Endothelial cell of umbilical vein (primary cell): ENCODE results near the gene EIF5A2. TPM values are rescaled to one million over a fixed set of nuclear protein-coding genes. Genes with fewer than 3 reads are reported as not detected.

Source experiments
- BruUV-seq: library from RNA; stranded (reverse); fragments of 400-500 nt; replicated peaks from 2 replicates; lab custom pipeline; 2021; lab: Mats Ljungman, UMichigan
- CTCF ChIA-PET: fragments of 300-600, 350-600 bp; sonication (Branson Sonifier 250); formaldehyde crosslinking; loops from one replicate; lab custom pipeline; 2021; ENCODE audit warnings: antibody characterized with exemption, inconsistent platforms; lab: Charles Lee
- POLR2A ChIA-PET: fragments of 300-600, 350-600 bp; sonication (Branson Sonifier 250); formaldehyde crosslinking; loops from one replicate; lab custom pipeline; 2021; ENCODE audit warnings: antibody characterized with exemption, inconsistent platforms; lab: Charles Lee
- DNase-seq: peaks from one replicate; pipeline ENCODE4 v3.0.0-alpha.2; 2011; ENCODE audit warnings: low read depth, low spot score
- FAIRE-seq: peaks from 2 replicates; lab custom pipeline; 2011; peaks lifted over from hg19 to GRCh38; lab: Jason Lieb, UNC
- H2AFZ ChIP-seq: 2 replicates; pipeline ENCODE4 v1.6.0; 2012; ENCODE audit warnings: low read depth, low read length, control low read depth, inconsistent platforms
- H3K27ac ChIP-seq: 2 replicates; pipeline ENCODE4 v1.5.1; 2011; ENCODE audit warnings: low read depth, mild to moderate bottlenecking, control low read depth, low read length, moderate library complexity; ENCODE audit not compliant: insufficient read depth
- H3K27me3 ChIP-seq, 2 experiments: 2 replicates each; pipeline versions ENCODE4 v1.6.0 to v1.6.1; 2011; ENCODE audit warnings: low read length in 2 of 2, mixed read lengths in 1 of 2; ENCODE audit not compliant: control insufficient read depth in 2 of 2, insufficient read depth in 2 of 2
- H3K36me3 ChIP-seq, 2 experiments: 2 replicates in 1 of 2; 3 replicates in 1 of 2; pipeline ENCODE4 v1.5.1; 2011; ENCODE audit warnings: low read length in 2 of 2, mild to moderate bottlenecking in 1 of 2, moderate library complexity in 1 of 2; ENCODE audit not compliant: control insufficient read depth in 2 of 2, insufficient read depth in 2 of 2; ENCODE audit errors: extremely low read depth in 1 of 2
- H3K4me1 ChIP-seq: 3 replicates; pipeline ENCODE4 v1.5.1; 2011; ENCODE audit warnings: mild to moderate bottlenecking, low read length; ENCODE audit not compliant: control insufficient read depth, insufficient read depth; ENCODE audit errors: extremely low read depth
- H3K4me2 ChIP-seq: 2 replicates; pipeline ENCODE4 v1.6.1; 2011; ENCODE audit warnings: low read length, control low read depth, mixed read lengths; ENCODE audit not compliant: insufficient read depth
- H3K4me3 ChIP-seq, 3 experiments: fragments of 200-600 bp in 1 of 3; sonication (generic), shearing (Covaris generic) in 1 of 3; replicated peaks in 1 of 3; 2 replicates each; pipeline ENCODE4 v1.5.1; 2011 to 2016; ENCODE audit warnings: control low read depth in 3 of 3, low read length in 3 of 3, mild to moderate bottlenecking in 2 of 3, inconsistent platforms in 1 of 3, low read depth in 1 of 3, moderate library complexity in 1 of 3; ENCODE audit not compliant: insufficient read depth in 1 of 3
- H3K79me2 ChIP-seq: 2 replicates; pipeline ENCODE4 v1.6.0; 2012; ENCODE audit warnings: low read length, inconsistent platforms; ENCODE audit not compliant: control insufficient read depth, insufficient read depth
- H3K9ac ChIP-seq: replicated peaks from 2 replicates; pipeline ENCODE3; 2011; ENCODE audit warnings: low read length, control low read depth; ENCODE audit not compliant: insufficient read depth; ENCODE audit errors: extremely low read depth
- H3K9me1 ChIP-seq: replicated peaks from 3 replicates; pipeline ENCODE4 v1.6.0; 2011; ENCODE audit warnings: mild to moderate bottlenecking, low read length; ENCODE audit not compliant: control insufficient read depth, insufficient read depth; ENCODE audit errors: extremely low read depth
- H3K9me3 ChIP-seq: replicated peaks from 2 replicates; pipeline ENCODE4 v1.5.1; 2012; ENCODE audit warnings: low read length, inconsistent platforms; ENCODE audit not compliant: control insufficient read depth, insufficient read depth
- H4K20me1 ChIP-seq: replicated peaks from 2 replicates; pipeline ENCODE3; 2011; ENCODE audit warnings: mild to moderate bottlenecking, low read length; ENCODE audit not compliant: control insufficient read depth, insufficient read depth; ENCODE audit errors: extremely low read depth
- CTCF ChIP-seq, 2 donors: IDR thresholded peaks; 1 replicate in 1 of 2; 2 replicates in 1 of 2; pipeline ENCODE4 v1.5.1; 2011; ENCODE audit warnings: low read length in 2 of 2, mild to moderate bottlenecking in 2 of 2, moderate library complexity in 2 of 2, control low read depth in 1 of 2, inconsistent platforms in 1 of 2, low read depth in 1 of 2; ENCODE audit not compliant: insufficient read depth in 1 of 2; ENCODE audit errors: extremely low read depth in 1 of 2
- EZH2 ChIP-seq: IDR thresholded peaks from 2 replicates; pipeline ENCODE4 v1.6.1; 2012; ENCODE audit warnings: borderline replicate concordance, low read depth, mild to moderate bottlenecking, moderate library complexity, low read length, inconsistent platforms; ENCODE audit not compliant: severe bottlenecking
- FOS ChIP-seq: IDR thresholded peaks from 2 replicates; pipeline ENCODE4 v1.6.1; 2011; ENCODE audit warnings: mild to moderate bottlenecking, low read length, moderate library complexity, borderline replicate concordance; ENCODE audit not compliant: insufficient read depth
- GATA2 ChIP-seq: IDR thresholded peaks from 2 replicates; pipeline ENCODE4 v1.7.0; 2011; ENCODE audit warnings: low read depth, mild to moderate bottlenecking, moderate library complexity, mixed read lengths, low read length; ENCODE audit not compliant: insufficient read length, insufficient read depth
- JUN ChIP-seq: IDR thresholded peaks from 2 replicates; pipeline ENCODE4 v1.6.1; 2011; ENCODE audit warnings: borderline replicate concordance, low read depth; ENCODE audit not compliant: insufficient read length, insufficient read depth
- MAX ChIP-seq: IDR thresholded peaks from 2 replicates; pipeline ENCODE4 v1.6.1; 2011; ENCODE audit not compliant: insufficient read depth, insufficient read length
- MYC ChIP-seq: IDR thresholded peaks from one replicate; pipeline ENCODE4 v1.6.1; 2011; ENCODE audit warnings: mild to moderate bottlenecking, low read depth, low read length
- POLR2A ChIP-seq: IDR thresholded peaks from 2 replicates; pipeline ENCODE4 v1.6.1; 2012; ENCODE audit warnings: low read depth, mild to moderate bottlenecking, control low read depth, low read length
- POLR2AphosphoS5 ChIP-seq: IDR thresholded peaks from 2 replicates; pipeline ENCODE4 v1.6.1; 2012; ENCODE audit warnings: low read depth, mild to moderate bottlenecking, control low read depth, low read length, moderate library complexity; ENCODE audit not compliant: insufficient read depth
- dilution Hi-C: fragments of 300-500 bp; cut with MboI; formaldehyde crosslinking; loops from one replicate; pipeline ENCODE4 v1.15.0; 2019; ENCODE audit warnings: low sequenced_read_pairs; ENCODE audit not compliant: extremely low pct_ligation_motif_present
- intact Hi-C: fragments of 100-400 bp; cut with micrococcal nuclease; formaldehyde crosslinking; loops from one replicate; pipeline ENCODE4 v1.10.0; 2022
- polyA plus RNA-seq, 4 experiments: library from polyadenylated mRNA; depleted of rRNA in 3 of 4; stranded (reverse) in 3 of 4; unstranded in 1 of 4; fragments of >200 nt; gene quantifications; 2 replicates each; pipeline versions ENCODE4 v1.2.1 to v1.2.3, GENCODE V29; 2011 to 2012; ENCODE audit warnings: missing spikeins in 1 of 4
- total RNA-seq: library from RNA; stranded (reverse); gene quantifications from 2 replicates; pipeline ENCODE4 v1.2.3, GENCODE V29; 2021

Gene EIF5A2
- total and polyA plus RNA-seq, 2 donors (not counting 3 experiments of a cell fraction or from before 2014, with no cell fraction given): 3.7 to 10.9 TPM

- TF ChIP-seq POLR2AphosphoS5: no peak
- TF ChIP-seq EZH2: no peak
- TF ChIP-seq FOS: no peak
- no peak for TF ChIP-seq CTCF (IDR thresholded peaks at IDR 0.05; ENCODE audit: extremely low read depth in 1 of 2, insufficient read depth in 1 of 2, low read depth in 1 of 2, low read length in 2 of 2)
- no peak for TF ChIP-seq MYC
- TF ChIP-seq GATA2: no peak
- no peak for TF ChIP-seq MAX
- no peak for TF ChIP-seq POLR2A
- no peak for TF ChIP-seq JUN
- POLR2A ChIA-PET: no interaction called here
- Histone ChIP-seq H3K4me2 (no peak overlapping the region), H3K9me3 (no peaks in the 10 kb centered on the region), H3K9ac (no peak overlapping the region), H3K36me3 (no peaks in the 10 kb centered on the region), H3K9me1 (no peaks in the 10 kb centered on the region), H4K20me1 (no peaks in the 10 kb centered on the region), H2AFZ (no peak overlapping the region), H3K27ac (no peak overlapping the region), H3K4me3 (no peak overlapping the region), H3K27me3 (peaks cover 0 to 6% of the 10 kb centered on the region in 2 experiments), H3K4me1 (peaks cover 12% of the 10 kb centered on the region), H3K79me2 (no peaks in the 10 kb centered on the region)
- CTCF ChIA-PET: no interaction called here
- DNase-seq: no peak
- dilution Hi-C loops (no loop called here), intact Hi-C loops (no loop called here)
- no TSS peak for BruUV-seq
- FAIRE-seq: no peak
Measured at GRCh38 chr3:170911051-170911450, 2.6 kb upstream of the EIF5A2 start.
